COR-L47 (cell line): ENCODE results near the gene ST6GAL1.
"Not testable (repeated sequence)": the region's sequence is repeated elsewhere in the genome, so short reads cannot be mapped to it uniquely, and the experiment has no call there.

Experiments
- DNase-seq: peaks from one replicate; lab custom pipeline; 2025; lab: John Stamatoyannopoulos, UW

The ST6GAL1 gene

GRCh38 chr3:186930143-186930640 lies at the start of gene ST6GAL1:
Gene ST6GAL1 (plus strand): TSS chr3:186930526. CDS start chr3:187042704, 112,178 bp downstream.
- no peak for DNase-seq

- no peak for DNase-seq
These were observed 48.2 kb upstream of the ST6GAL1 start for GRCh38 chr3:186882150-186882524.

- DNase-seq: no peak
These were observed 47.2 kb upstream of the ST6GAL1 start for GRCh38 chr3:186882881-186883685.

- no peak for DNase-seq
These were observed 46.7 kb upstream of the ST6GAL1 start for GRCh38 chr3:186883686-186884058.

- not testable (repeated sequence) for DNase-seq
These were observed 45.5 kb upstream of the ST6GAL1 start for GRCh38 chr3:186884868-186885267.

GRCh38 chr3:186886202-186886981 lies 43.9 kb upstream of the ST6GAL1 start:
- no peak for DNase-seq

- DNase-seq: not testable (repeated sequence)
These were observed 42.8 kb upstream of the ST6GAL1 start for GRCh38 chr3:186887507-186887938.

- no peak for DNase-seq
These were observed 41.8 kb upstream of the ST6GAL1 start for GRCh38 chr3:186888569-186888968.

- DNase-seq: not testable (repeated sequence)
These were observed 40.6 kb upstream of the ST6GAL1 start for GRCh38 chr3:186889698-186890097.

GRCh38 chr3:186890911-186891310 lies 39.4 kb upstream of the ST6GAL1 start:
- no peak for DNase-seq

- DNase-seq: not testable (repeated sequence)
These were observed 37.3 kb upstream of the ST6GAL1 start for GRCh38 chr3:186893071-186893470.

- no peak for DNase-seq
These were observed 34.9 kb upstream of the ST6GAL1 start for GRCh38 chr3:186895406-186895805.

- no peak for DNase-seq
These were observed 34.3 kb upstream of the ST6GAL1 start for GRCh38 chr3:186896006-186896405.

GRCh38 chr3:186896875-186897274 lies 33.5 kb upstream of the ST6GAL1 start:
- no peak for DNase-seq

- DNase-seq: no peak
These were observed 29.1 kb upstream of the ST6GAL1 start for GRCh38 chr3:186901135-186901734.

GRCh38 chr3:186902154-186902553 lies 28.2 kb upstream of the ST6GAL1 start:
- no peak for DNase-seq

- no peak for DNase-seq
These were observed 27.6 kb upstream of the ST6GAL1 start for GRCh38 chr3:186902713-186903112.

- DNase-seq: not testable (repeated sequence)
These were observed 26.6 kb upstream of the ST6GAL1 start for GRCh38 chr3:186903676-186904075.

- not testable (repeated sequence) for DNase-seq
These were observed 23.3 kb upstream of the ST6GAL1 start for GRCh38 chr3:186907075-186907474.

- DNase-seq: no peak
These were observed 21.1 kb upstream of the ST6GAL1 start for GRCh38 chr3:186909078-186909853.
